Skeletal muscle cell (primary cell): ENCODE measurements around the gene VEZF1.

Source experiments
- DNase-seq: peaks from one replicate; pipeline ENCODE4 v3.0.0-alpha.2; 2010; ENCODE audit warnings: low read depth
- H3K4me3 ChIP-seq: 2 replicates; pipeline ENCODE4 v1.5.1; 2011; ENCODE audit warnings: low read depth, mild to moderate bottlenecking, control low read depth, low read length, moderate library complexity

The VEZF1 gene

GRCh38 chr17:57999496-58000017 is 11.5 kb upstream of the VEZF1 start:
- DNase-seq: no peak
- H3K4me3 ChIP-seq: no peak overlapping the region

- H3K4me3 ChIP-seq: no peak overlapping the region
These were observed 11.0 kb upstream of the VEZF1 start for GRCh38 chr17:57999010-57999495.

GRCh38 chr17:57997085-57997809 is 9.2 kb upstream of the VEZF1 start:
- no peak overlapping the region for H3K4me3 ChIP-seq
- no peak for DNase-seq

More at GRCh38 chr17:57999010-57999495, 11.0 kb upstream of the VEZF1 start:
- DNase-seq: no peak

- DNase-seq: no peak
- H3K4me3 ChIP-seq: no peak overlapping the region
These were observed 7.3 kb upstream of the VEZF1 start for GRCh38 chr17:57995076-57995956.

GRCh38 chr17:57994436-57994835 is 6.4 kb upstream of the VEZF1 start:
- no peak overlapping the region for H3K4me3 ChIP-seq
- no peak for DNase-seq

- no peak overlapping the region for H3K4me3 ChIP-seq
These were observed 5.7 kb upstream of the VEZF1 start for GRCh38 chr17:57993471-57994365.

GRCh38 chr17:57991537-57991936 is 3.5 kb upstream of the VEZF1 start:
- DNase-seq: no peak
- no peak overlapping the region for H3K4me3 ChIP-seq

More at GRCh38 chr17:57993471-57994365, 5.7 kb upstream of the VEZF1 start:
- no peak for DNase-seq

- H3K4me3 ChIP-seq: no peak overlapping the region
- no peak for DNase-seq
These were observed 2.0 kb upstream of the VEZF1 start for GRCh38 chr17:57990037-57990436.

- DNase-seq: no peak
- H3K4me3 ChIP-seq: peak overlapping the region; percentile 77
These were observed 522 bp upstream of the VEZF1 start for GRCh38 chr17:57988301-57989250.

GRCh38 chr17:57986841-57987580 is 1.0 kb downstream of the VEZF1 start:
- DNase-seq: no peak

GRCh38 chr17:57985675-57985974 is 2.4 kb downstream of the VEZF1 start:
- H3K4me3 ChIP-seq: peak overlapping the region; percentile 26
- no peak for DNase-seq

More at GRCh38 chr17:57986841-57987580, 1.0 kb downstream of the VEZF1 start:
- H3K4me3 ChIP-seq: peak overlapping the region; percentile 77

GRCh38 chr17:57984936-57985674 is 2.9 kb downstream of the VEZF1 start:
- H3K4me3 ChIP-seq: peak overlapping the region; percentile 26
- no peak for DNase-seq

GRCh38 chr17:57984261-57984890 is 3.7 kb downstream of the VEZF1 start:
- no peak for DNase-seq
- no peak overlapping the region for H3K4me3 ChIP-seq

GRCh38 chr17:57983446-57983845 is 4.6 kb downstream of the VEZF1 start:
- no peak for DNase-seq

GRCh38 chr17:57982452-57983170 is 5.4 kb downstream of the VEZF1 start:
- no peak overlapping the region for H3K4me3 ChIP-seq
- DNase-seq: no peak

More at GRCh38 chr17:57983446-57983845, 4.6 kb downstream of the VEZF1 start:
- H3K4me3 ChIP-seq: no peak overlapping the region

- no peak overlapping the region for H3K4me3 ChIP-seq
- DNase-seq: no peak
These were observed 7.5 kb downstream of the VEZF1 start for GRCh38 chr17:57980522-57980921.
